ENCODE measurements around the gene ESR2.

ESR2 gene

DNA sequence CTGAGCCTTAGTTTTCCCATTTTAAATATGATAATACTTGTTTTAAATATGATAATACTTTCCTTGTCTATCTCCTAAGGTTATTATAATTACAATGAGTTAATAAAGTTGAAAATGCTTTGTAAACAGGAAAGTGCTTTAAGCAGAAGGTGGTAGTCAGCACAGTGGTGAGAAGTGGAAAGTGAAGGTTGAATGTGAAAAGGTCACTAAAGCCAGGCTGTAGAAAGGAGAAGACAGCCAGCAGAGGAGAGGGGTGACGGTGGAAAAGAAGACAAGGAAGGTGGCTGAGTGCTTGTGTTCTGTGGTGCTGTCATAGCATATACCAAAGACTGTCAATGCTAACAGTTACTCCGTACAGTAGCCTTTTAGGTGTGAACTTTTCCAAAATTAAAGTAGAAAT, 117.8 kb downstream of the ESR2 start:
- TF ChIP-seq, protein P1, sequence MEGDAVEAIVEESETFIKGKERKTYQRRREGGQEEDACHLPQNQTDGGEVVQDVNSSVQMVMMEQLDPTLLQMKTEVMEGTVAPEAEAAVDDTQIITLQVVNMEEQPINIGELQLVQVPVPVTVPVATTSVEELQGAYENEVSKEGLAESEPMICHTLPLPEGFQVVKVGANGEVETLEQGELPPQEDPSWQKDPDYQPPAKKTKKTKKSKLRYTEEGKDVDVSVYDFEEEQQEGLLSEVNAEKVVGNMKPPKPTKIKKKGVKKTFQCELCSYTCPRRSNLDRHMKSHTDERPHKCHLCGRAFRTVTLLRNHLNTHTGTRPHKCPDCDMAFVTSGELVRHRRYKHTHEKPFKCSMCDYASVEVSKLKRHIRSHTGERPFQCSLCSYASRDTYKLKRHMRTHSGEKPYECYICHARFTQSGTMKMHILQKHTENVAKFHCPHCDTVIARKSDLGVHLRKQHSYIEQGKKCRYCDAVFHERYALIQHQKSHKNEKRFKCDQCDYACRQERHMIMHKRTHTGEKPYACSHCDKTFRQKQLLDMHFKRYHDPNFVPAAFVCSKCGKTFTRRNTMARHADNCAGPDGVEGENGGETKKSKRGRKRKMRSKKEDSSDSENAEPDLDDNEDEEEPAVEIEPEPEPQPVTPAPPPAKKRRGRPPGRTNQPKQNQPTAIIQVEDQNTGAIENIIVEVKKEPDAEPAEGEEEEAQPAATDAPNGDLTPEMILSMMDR (IDR thresholded peaks at IDR 0.05; ENCODE audit: extremely low read depth, insufficient read depth, missing control alignments) = no peak
- in situ Hi-C loops (cut with MboI; ENCODE audit: low pct_unique_long_range_greater_than_20kb, low sequenced_read_pairs, unreplicated experiment) = no loop called here
- DNase-seq (ENCODE audit: low spot score) = no peak

- TF ChIP-seq, protein P1 (IDR thresholded peaks at IDR 0.05; ENCODE audit: extremely low read depth, insufficient read depth, missing control alignments) = no peak
- in situ Hi-C loops (cut with MboI; ENCODE audit: low pct_unique_long_range_greater_than_20kb, low sequenced_read_pairs, unreplicated experiment) = no loop called here
- DNase-seq (ENCODE audit: low spot score) = no peak
Measured at GRCh38 chr14:64174922-64175782, 119.0 kb downstream of the ESR2 start.

DNA sequence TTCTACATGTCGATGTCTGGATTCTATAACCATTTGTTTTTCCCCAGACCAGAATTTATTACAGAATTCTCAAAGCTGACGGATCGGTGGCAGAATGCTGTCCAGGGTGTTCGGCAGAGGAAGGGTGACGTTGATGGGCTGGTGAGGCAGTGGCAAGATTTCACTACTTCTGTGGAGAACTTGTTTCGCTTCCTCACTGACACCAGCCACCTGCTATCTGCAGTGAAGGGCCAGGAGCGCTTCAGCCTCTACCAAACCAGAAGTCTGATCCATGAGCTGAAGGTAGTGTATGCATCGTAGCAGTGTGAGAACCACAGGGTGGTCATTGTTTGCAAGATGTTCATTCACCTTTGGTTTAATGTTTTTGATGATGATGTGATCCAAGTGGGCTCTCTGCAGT, 124.0 kb downstream of the ESR2 start:
- no peak for DNase-seq (ENCODE audit: low spot score)

DNA sequence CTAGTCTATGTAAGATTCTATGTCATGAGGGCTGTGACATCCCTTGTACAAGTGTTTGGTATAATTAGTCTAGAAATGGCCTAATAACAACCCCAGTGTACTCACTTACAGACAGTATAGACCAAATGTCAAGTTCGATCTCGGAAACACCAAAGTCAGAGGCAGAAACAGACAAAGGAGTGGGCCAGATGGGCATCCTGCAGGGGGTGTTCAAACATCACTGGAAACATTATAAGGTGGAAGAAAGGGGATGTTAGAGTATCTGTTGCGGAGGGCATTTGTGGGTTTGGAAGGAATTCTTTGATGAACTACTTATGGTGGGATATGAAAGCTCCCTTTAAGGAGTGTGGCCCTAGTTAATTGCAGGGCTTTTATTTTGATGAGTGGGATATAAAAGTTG, 134.6 kb downstream of the ESR2 start:
- TF ChIP-seq, protein P1 (IDR thresholded peaks at IDR 0.05; ENCODE audit: extremely low read depth, insufficient read depth, missing control alignments) = peak; percentile 1
- DNase-seq (ENCODE audit: low spot score) = no peak
- in situ Hi-C loops (cut with MboI; ENCODE audit: low pct_unique_long_range_greater_than_20kb, low sequenced_read_pairs, unreplicated experiment) = no loop called here

More for the DNA sequence above, 124.0 kb downstream of the ESR2 start:
- in situ Hi-C loops (cut with MboI; ENCODE audit: low pct_unique_long_range_greater_than_20kb, low sequenced_read_pairs, unreplicated experiment) = no loop called here
- TF ChIP-seq, protein P1 (IDR thresholded peaks at IDR 0.05; ENCODE audit: extremely low read depth, insufficient read depth, missing control alignments) = no peak

DNA sequence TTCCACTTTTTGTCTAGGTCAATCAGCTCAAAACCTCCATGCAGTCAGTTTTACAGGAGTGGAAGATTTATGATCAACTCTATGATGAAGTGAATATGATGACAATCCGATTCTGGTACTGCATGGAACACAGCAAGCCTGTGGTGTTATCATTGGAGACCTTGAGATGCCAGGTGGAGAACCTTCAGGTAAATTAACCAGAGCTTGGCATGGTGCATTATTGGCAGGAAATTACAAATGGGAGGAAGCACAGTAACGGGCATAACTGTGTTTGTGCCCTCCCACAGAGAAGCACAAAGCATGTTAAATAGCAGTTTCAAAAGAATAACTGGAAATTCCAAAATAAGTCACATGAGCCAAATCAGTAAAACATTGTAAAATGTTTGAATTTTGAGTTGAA, 135.6 kb downstream of the ESR2 start:
- TF ChIP-seq, protein P1 (IDR thresholded peaks at IDR 0.05; ENCODE audit: extremely low read depth, insufficient read depth, missing control alignments) = no peak
- DNase-seq (ENCODE audit: low spot score) = no peak
- in situ Hi-C loops (cut with MboI; ENCODE audit: low pct_unique_long_range_greater_than_20kb, low sequenced_read_pairs, unreplicated experiment) = no loop called here

DNA sequence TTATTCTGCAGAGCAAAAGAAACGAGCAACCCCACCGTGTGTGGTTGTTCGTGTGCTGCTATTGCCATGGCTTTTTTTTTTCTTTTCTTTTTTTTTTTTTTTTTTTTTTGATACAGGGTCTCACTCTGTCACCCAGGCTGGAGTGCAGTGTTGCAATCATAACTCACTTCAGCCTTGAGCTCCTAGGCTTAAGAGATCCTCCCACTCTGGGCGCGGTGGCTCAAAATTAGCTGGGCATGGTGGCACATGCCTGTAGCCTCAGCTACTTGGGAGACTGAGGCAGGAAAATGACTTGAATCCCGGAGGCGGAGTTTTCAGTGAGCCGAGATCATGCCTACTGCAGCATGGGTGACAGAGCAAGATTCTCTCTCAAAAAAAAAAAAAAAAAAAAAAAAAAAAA, 144.2 kb downstream of the ESR2 start:
- TF ChIP-seq, protein P1 (IDR thresholded peaks at IDR 0.05; ENCODE audit: extremely low read depth, insufficient read depth, missing control alignments) = no peak
- no peak for DNase-seq (ENCODE audit: low spot score)
- in situ Hi-C loops (cut with MboI; ENCODE audit: low pct_unique_long_range_greater_than_20kb, low sequenced_read_pairs, unreplicated experiment) = no loop called here
